GM18868 (cell line): ENCODE results near the gene SNAPC3.
"Not testable (repeated sequence)": the region's sequence is repeated elsewhere in the genome, so short reads cannot be mapped to it uniquely, and the experiment has no call there.

ENCODE experiments used
- ATAC-seq: cut with Tn5 transposase; IDR thresholded peaks from one replicate; pipeline ENCODE4 v1.9.1; 2021; ENCODE audit warnings: mild to moderate bottlenecking, moderate library complexity; ENCODE audit not compliant: unreplicated experiment

The SNAPC3 gene

GRCh38 chr9:15422372-15423230, at the start of gene SNAPC3:
Gene SNAPC3 (plus strand): TSS chr9:15422876. CDS start chr9:15422880, 4 bp downstream.
- ATAC-seq: peak; percentile 95

- no peak for ATAC-seq
Measured at GRCh38 chr9:15373881-15374280, 48.8 kb upstream of the SNAPC3 start.

GRCh38 chr9:15374310-15374709, 48.4 kb upstream of the SNAPC3 start:
- ATAC-seq: peak; percentile 58

- ATAC-seq: no peak
Measured at GRCh38 chr9:15374825-15375224, 47.9 kb upstream of the SNAPC3 start.

GRCh38 chr9:15377625-15378540, 44.8 kb upstream of the SNAPC3 start:
- ATAC-seq: no peak

GRCh38 chr9:15379317-15379716, 43.4 kb upstream of the SNAPC3 start:
- ATAC-seq: not testable (repeated sequence)

- ATAC-seq: not testable (repeated sequence)
Measured at GRCh38 chr9:15379888-15380287, 42.8 kb upstream of the SNAPC3 start.

- no peak for ATAC-seq
Measured at GRCh38 chr9:15381491-15381890, 41.2 kb upstream of the SNAPC3 start.

- no peak for ATAC-seq
Measured at GRCh38 chr9:15386465-15386864, 36.2 kb upstream of the SNAPC3 start.

GRCh38 chr9:15389173-15389572, 33.5 kb upstream of the SNAPC3 start:
- ATAC-seq: no peak

GRCh38 chr9:15389631-15390030, 33.0 kb upstream of the SNAPC3 start:
- ATAC-seq: no peak

- ATAC-seq: no peak
Measured at GRCh38 chr9:15390201-15390600, 32.5 kb upstream of the SNAPC3 start.

GRCh38 chr9:15392363-15392762, 30.3 kb upstream of the SNAPC3 start:
- no peak for ATAC-seq

- no peak for ATAC-seq
Measured at GRCh38 chr9:15400281-15400941, 22.3 kb upstream of the SNAPC3 start.

- no peak for ATAC-seq
Measured at GRCh38 chr9:15401266-15401665, 21.4 kb upstream of the SNAPC3 start.

- ATAC-seq: peak; percentile 85
Measured at GRCh38 chr9:15403155-15403554, 19.5 kb upstream of the SNAPC3 start.

- no peak for ATAC-seq
Measured at GRCh38 chr9:15404171-15404570, 18.5 kb upstream of the SNAPC3 start.

GRCh38 chr9:15416880-15417279, 5.8 kb upstream of the SNAPC3 start:
- peak; percentile 82 for ATAC-seq

- ATAC-seq: no peak
Measured at GRCh38 chr9:15417626-15418025, 5.0 kb upstream of the SNAPC3 start.

- no peak for ATAC-seq
Measured at GRCh38 chr9:15420796-15421195, 1.9 kb upstream of the SNAPC3 start.

- no peak for ATAC-seq
Measured at GRCh38 chr9:15421532-15421931, 1.1 kb upstream of the SNAPC3 start.
